Activated naive CD8-positive, alpha-beta T cell treated with anti-CD3 and anti-CD28 coated beads, Interleukin-2, amount 10 ng/mL, durations not matched to agents 7 days and 5 days (primary cell): Measurements from ENCODE around the gene WDR20. TPM values are rescaled to one million over a fixed set of nuclear protein-coding genes. Genes with fewer than 3 reads are reported as not detected.

Source experiments
- ATAC-seq: fragments of 150-1000 bp; cut with Tn5 transposase; one replicate; pipeline ENCODE4 v1.10.0; 2021; ENCODE audit warnings: low read depth, moderate library complexity
- POLR2A ChIA-PET: fragments of 350-600 bp; sonication (Branson Sonifier 250); formaldehyde crosslinking; loops from one replicate; lab custom pipeline; 2021; ENCODE audit warnings: antibody characterized with exemption; lab: Charles Lee
- DNase-seq: peaks from one replicate; pipeline ENCODE4 v3.0.0; 2021
- H3K27ac Mint-ChIP-seq: one replicate; pipeline ENCODE4 v1.8.0; 2022; ENCODE audit warnings: mild to moderate bottlenecking, mixed read lengths
- H3K27me3 Mint-ChIP-seq: one replicate; pipeline ENCODE4 v1.8.0; 2022; ENCODE audit warnings: mild to moderate bottlenecking, moderate library complexity, mixed read lengths
- H3K36me3 Mint-ChIP-seq: one replicate; pipeline ENCODE4 v1.8.0; 2021; ENCODE audit warnings: mild to moderate bottlenecking, mixed read lengths
- H3K4me1 Mint-ChIP-seq: one replicate; pipeline ENCODE4 v1.8.0; 2021; ENCODE audit warnings: mixed read lengths
- H3K4me3 Mint-ChIP-seq: one replicate; pipeline ENCODE4 v1.8.0; 2022; ENCODE audit warnings: mild to moderate bottlenecking, moderate library complexity, mixed read lengths
- H3K9me3 Mint-ChIP-seq: one replicate; pipeline ENCODE4 v1.8.0; 2021; ENCODE audit warnings: mixed read lengths
- total RNA-seq, 2 experiments: library from RNA; stranded (reverse); gene quantifications; one replicate each; pipeline ENCODE4 v1.2.3, GENCODE V29; 2021

WDR20 gene
- total RNA-seq, 2 experiments from 2014 or later, result 38.6 to 38.8 TPM

DNA sequence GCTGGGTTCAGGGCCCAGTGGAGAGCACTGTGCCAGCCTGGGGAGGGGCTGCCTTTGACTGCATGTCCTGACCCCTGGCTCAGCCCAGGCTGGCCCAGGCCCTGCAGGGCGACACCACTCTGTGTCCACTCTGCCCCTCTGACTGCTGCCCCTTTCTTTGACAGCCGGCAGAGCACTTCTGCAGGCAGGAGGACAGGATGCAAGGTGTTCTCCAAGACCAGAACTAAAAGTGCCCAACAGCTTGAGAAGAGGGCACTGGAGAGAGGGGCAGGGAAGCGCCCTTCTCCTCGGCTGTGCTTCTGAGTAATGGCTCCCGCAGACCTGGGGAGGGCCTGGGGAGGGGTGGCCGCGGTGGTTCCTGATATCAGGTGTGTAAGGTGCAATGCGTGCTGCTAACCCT is 72.7 kb downstream of the WDR20 start:
- H3K36me3 Mint-ChIP-seq, result peaks cover 12% of the 10 kb centered on the region
- ATAC-seq, result no peak
- no peak overlapping the region for H3K27ac Mint-ChIP-seq
- no peaks in the 10 kb centered on the region for H3K27me3 Mint-ChIP-seq
- no peaks in the 10 kb centered on the region for H3K9me3 Mint-ChIP-seq
- no peak overlapping the region for H3K4me3 Mint-ChIP-seq
- no peak for DNase-seq
- H3K4me1 Mint-ChIP-seq, result no peaks in the 10 kb centered on the region
- POLR2A ChIA-PET, result no interaction called here

DNA sequence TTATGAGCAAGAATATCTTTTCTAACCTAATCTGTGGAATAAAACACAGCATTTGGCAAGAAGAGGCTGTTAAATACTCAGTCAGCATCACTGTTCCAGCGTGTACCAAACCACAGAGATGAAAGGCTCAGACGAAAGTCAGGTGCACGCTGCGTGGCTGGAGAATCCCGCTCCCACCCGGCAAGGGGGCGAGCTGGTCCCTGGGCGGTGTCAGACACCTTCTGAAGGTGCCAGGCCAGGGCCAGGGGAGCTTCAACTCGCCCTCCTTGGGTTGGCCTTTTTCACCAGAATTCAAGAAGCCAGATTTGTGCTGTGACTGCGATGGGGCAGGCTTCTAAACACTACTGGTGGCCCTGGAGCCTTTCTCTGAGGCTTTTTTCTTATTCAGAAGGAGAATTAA is 73.1 kb downstream of the WDR20 start:
- H3K27ac Mint-ChIP-seq, result no peak overlapping the region
- no peak for ATAC-seq
- no peak overlapping the region for H3K4me3 Mint-ChIP-seq
- DNase-seq, result no peak
- POLR2A ChIA-PET, result interaction anchor here (0.6 kb wide), 1 partner anchor 342 kb away, joined by 7 read pairs; no protein-coding TSS in a partner anchor
- H3K4me1 Mint-ChIP-seq, result no peaks in the 10 kb centered on the region
- no peaks in the 10 kb centered on the region for H3K27me3 Mint-ChIP-seq
- H3K36me3 Mint-ChIP-seq, result peaks cover 12% of the 10 kb centered on the region
- no peaks in the 10 kb centered on the region for H3K9me3 Mint-ChIP-seq

DNA sequence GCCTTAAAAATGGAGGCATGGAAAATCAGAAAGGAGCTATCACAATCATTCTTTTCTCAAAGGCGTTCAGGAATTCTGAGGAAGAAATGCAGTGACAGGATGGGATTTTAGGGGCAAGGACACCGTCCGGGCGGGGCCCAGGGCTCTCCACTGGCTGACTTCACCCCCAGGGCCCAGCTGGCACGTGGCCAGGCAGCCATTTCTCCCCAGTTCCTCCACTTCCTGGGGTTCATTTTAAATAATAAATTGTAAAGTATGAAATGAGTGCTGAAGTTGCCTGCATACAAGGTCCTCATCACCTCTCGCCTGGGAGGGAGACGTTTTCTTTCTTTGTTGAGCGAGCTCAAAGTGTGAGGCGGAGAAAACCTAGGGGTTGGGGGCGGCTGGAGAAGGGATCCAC is 73.8 kb downstream of the WDR20 start:
- H3K36me3 Mint-ChIP-seq, result peaks cover 12% of the 10 kb centered on the region
- H3K27ac Mint-ChIP-seq, result no peak overlapping the region
- no peaks in the 10 kb centered on the region for H3K9me3 Mint-ChIP-seq
- POLR2A ChIA-PET, result interaction anchor here (0.6 kb wide), 1 partner anchor 341 kb away, joined by 7 read pairs; no protein-coding TSS in a partner anchor
- DNase-seq (no peak), ATAC-seq (no peak)
- no peaks in the 10 kb centered on the region for H3K4me1 Mint-ChIP-seq
- H3K27me3 Mint-ChIP-seq, result no peaks in the 10 kb centered on the region
- no peak overlapping the region for H3K4me3 Mint-ChIP-seq

DNA sequence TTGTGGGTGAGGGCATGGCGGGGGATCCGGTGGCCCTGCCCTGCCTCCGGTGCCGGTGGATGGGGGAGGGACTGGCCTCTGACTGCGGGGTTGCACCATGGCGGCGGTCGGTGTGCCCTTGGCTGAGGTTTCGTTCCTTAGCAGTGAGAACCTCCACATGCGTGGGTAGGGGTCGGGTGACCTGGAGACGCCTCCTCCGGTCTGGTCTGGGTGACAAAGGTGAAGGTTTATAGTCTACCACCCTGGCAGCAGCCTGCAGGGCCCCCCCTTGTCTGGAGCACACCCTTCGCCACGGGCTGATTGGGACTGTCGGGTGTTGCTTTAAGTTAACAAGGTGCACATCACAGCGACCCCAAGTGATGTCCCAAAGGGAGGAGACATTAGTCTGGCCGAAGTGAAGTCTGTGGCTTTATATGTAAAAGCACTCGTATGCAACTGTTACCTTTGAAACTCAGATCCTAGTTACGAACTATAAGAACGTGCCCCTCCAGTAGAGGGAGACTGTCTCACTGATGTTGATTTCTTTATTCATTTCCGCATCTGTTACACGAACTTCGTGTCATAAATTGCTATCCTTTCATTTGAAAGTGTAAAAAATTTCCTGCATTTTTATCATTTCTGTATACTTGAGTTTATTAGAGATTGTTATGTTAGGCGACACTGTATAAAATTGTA is 74.4 kb downstream of the WDR20 start:
- Mint-ChIP-seq H3K4me3 (no peak overlapping the region), H3K4me1 (no peaks in the 10 kb centered on the region), H3K27ac (no peak overlapping the region), H3K27me3 (no peaks in the 10 kb centered on the region), H3K36me3 (peaks cover 8% of the 10 kb centered on the region), H3K9me3 (no peaks in the 10 kb centered on the region)
- DNase-seq (no peak), ATAC-seq (no peak)
- POLR2A ChIA-PET, result no interaction called here

DNA sequence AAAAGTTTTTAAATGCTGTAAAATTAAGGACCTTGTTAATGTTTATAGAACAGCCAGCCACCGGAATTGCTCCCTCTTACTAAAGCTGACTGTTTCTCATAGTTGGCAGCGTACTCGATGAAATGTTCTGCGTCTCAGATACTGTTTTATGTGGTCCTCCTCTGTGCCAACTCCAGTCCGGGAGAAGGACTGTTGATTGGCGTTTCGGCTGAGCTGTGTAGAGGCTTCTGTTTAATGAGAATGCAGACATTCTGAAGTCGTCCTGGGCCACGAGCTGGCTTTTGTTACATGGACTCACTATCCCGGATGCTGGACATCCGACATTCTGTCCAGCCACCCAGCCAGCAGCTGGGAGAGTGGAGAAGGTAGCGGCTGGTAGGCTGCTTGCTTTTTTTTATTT is 75.4 kb downstream of the WDR20 start:
- Mint-ChIP-seq H3K27ac (no peak overlapping the region), H3K36me3 (peaks cover 2% of the 10 kb centered on the region), H3K27me3 (no peaks in the 10 kb centered on the region), H3K4me3 (no peak overlapping the region), H3K4me1 (no peaks in the 10 kb centered on the region), H3K9me3 (no peaks in the 10 kb centered on the region)
- no peak for DNase-seq
- POLR2A ChIA-PET, result no interaction called here
- ATAC-seq, result no peak

DNA sequence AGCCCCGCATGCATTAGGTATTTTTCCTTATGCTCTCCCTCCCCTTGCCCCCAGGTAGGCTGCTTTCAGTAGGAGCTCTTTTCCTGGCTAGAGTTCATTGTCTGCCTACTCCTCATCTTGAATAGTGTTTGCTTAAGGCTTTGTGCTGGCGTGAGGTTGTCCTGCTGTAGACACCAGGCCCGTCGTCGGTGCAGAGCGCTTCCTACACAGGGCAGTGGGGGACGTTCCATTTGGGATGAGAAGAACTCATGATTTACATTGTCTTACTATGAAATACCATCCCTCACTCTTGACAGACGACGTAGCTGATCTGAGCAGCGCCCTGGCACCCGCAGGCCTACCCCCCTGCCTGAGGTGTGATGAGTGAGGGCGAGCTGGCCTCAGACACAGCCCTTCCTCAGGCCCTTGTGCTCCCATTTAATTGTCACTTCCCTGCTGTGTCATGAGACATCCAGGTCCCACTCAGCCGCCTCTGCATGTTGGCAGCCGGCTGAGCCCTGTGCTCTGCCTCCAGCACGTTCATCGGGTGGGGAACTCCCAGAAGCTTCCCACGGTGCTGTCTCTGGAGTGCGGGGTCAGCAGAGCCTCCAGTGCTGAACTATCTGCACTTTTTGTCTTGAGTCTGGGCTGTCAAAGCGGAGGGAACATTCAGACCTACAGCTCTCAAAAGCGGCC is 76.0 kb downstream of the WDR20 start:
- H3K9me3 Mint-ChIP-seq, result no peaks in the 10 kb centered on the region
- no peaks in the 10 kb centered on the region for H3K27me3 Mint-ChIP-seq
- H3K36me3 Mint-ChIP-seq, result peaks cover 2% of the 10 kb centered on the region
- DNase-seq (no peak), ATAC-seq (no peak)
- POLR2A ChIA-PET, result no interaction called here
- H3K27ac Mint-ChIP-seq, result no peak overlapping the region
- no peak overlapping the region for H3K4me3 Mint-ChIP-seq
- no peaks in the 10 kb centered on the region for H3K4me1 Mint-ChIP-seq

DNA sequence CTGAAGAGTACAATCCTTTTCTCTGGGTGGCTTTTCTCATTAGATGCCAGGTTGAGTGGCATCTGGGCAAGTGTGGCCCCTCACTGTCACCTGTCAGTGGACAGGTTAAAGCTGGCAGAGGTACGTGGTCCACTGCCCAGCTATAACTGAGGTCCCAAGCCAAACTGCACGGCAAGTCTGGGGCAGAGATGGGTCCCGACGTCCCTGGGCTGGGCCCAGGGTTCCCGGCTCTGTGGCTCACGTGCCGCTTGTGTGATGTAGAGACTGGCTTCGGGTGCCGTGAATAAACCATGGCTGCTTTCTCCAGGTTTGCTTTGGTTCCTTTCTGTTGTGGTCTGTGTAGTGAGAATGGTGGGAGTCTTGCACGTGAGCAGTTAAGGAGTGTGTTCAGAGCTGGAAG is 77.7 kb downstream of the WDR20 start:
- H3K9me3 Mint-ChIP-seq, result no peaks in the 10 kb centered on the region
- H3K27me3 Mint-ChIP-seq, result no peaks in the 10 kb centered on the region
- H3K27ac Mint-ChIP-seq, result no peak overlapping the region
- H3K36me3 Mint-ChIP-seq, result peaks cover 2% of the 10 kb centered on the region
- ATAC-seq (no peak), DNase-seq (no peak)
- H3K4me1 Mint-ChIP-seq, result no peaks in the 10 kb centered on the region
- POLR2A ChIA-PET, result no interaction called here
- H3K4me3 Mint-ChIP-seq, result no peak overlapping the region

DNA sequence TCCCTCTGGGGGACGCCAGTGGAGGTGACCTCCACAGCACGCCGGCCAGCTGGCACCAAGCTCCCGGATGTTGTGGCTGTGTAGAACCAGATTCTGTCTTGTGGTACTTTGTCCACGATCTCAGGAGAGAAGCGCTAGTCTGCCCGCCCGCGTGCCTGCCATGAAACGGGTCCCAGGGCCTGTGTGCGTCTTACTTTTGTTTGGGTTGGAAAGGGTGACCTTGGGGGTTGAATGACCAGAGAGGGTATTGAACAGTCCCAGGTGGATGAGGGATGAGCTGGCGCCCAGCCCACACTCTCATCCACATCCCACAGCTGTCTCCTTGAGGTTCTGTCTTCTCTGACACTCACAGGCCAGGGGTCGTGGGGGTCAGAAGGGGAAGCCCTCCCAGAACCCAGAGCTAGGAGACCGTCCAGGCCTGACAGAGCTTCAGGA is 78.3 kb downstream of the WDR20 start:
- Mint-ChIP-seq H3K4me3 (no peak overlapping the region), H3K9me3 (no peaks in the 10 kb centered on the region), H3K27ac (no peak overlapping the region), H3K4me1 (no peaks in the 10 kb centered on the region), H3K36me3 (peaks cover 2% of the 10 kb centered on the region), H3K27me3 (no peaks in the 10 kb centered on the region)
- POLR2A ChIA-PET, result no interaction called here
- DNase-seq (no peak), ATAC-seq (no peak)

DNA sequence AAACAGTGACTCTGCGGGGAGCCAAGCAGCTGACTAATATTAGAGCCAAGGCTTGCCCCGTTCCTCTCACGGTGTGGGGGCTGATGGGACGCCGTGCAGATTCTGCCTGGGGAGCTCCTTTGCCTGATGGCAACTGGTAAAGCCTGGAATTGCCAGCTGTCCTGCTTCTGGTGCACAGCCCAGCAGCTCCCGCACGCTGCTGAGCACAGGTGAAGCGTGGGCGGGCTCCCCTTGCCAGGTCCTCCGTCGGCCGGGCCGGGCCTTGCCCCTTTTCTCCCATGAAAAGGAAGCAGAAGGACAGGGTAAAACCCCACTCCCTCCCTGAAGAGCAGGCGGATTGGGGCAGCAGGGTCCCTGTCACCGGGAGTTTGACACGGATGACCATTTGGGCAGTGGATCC is 79.0 kb downstream of the WDR20 start:
- Mint-ChIP-seq H3K27ac (no peak overlapping the region), H3K27me3 (no peaks in the 10 kb centered on the region), H3K9me3 (no peaks in the 10 kb centered on the region), H3K36me3 (peaks cover 2% of the 10 kb centered on the region), H3K4me1 (no peaks in the 10 kb centered on the region), H3K4me3 (no peak overlapping the region)
- no peak for DNase-seq
- POLR2A ChIA-PET, result no interaction called here
- ATAC-seq, result no peak

DNA sequence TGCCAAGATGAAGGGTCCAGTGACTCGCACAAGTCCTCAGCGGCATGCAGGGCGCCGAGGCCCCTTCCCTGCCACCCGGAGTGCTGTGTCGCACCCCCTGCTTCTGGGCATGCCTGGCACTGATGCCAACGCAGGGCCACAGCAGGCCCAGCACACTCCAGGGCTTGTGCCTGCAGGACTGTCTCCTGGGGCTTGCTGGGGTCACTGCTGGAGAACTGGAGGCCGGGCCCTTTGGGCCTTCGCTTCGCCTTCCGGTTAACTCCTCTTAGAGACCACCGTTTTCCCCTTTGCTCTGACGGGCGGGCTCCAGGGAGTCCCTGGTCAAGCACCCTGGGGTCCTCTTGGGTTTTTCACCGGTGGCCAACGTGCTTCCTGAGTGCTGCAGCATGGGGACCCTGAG is 79.6 kb downstream of the WDR20 start:
- no peak for DNase-seq
- Mint-ChIP-seq H3K27ac (no peak overlapping the region), H3K4me1 (no peaks in the 10 kb centered on the region), H3K4me3 (no peak overlapping the region), H3K36me3 (peaks cover 2% of the 10 kb centered on the region), H3K27me3 (no peaks in the 10 kb centered on the region), H3K9me3 (no peaks in the 10 kb centered on the region)
- no peak for ATAC-seq
- POLR2A ChIA-PET, result no interaction called here

DNA sequence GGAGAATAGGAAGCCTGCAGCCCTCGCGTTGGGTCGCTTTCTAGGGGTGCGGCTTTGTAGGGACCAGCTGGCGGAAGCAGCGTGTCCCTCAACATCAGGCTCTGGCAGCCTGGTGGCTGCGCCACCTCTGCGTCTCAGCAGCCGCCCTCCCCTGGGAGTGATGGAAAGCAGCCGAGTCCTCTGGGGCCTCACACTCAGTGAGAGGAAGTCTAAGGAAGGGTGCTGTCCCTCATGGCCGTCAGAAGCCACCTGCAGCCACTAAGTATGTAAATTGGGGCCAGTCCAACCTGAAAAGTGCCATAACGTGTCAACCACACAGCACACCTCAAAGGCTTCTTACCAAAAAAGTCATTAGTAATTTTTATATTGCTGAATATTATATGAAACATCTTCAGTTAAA is 80.3 kb downstream of the WDR20 start:
- POLR2A ChIA-PET, result no interaction called here
- H3K4me3 Mint-ChIP-seq, result no peak overlapping the region
- no peaks in the 10 kb centered on the region for H3K9me3 Mint-ChIP-seq
- ATAC-seq (no peak), DNase-seq (no peak)
- no peaks in the 10 kb centered on the region for H3K4me1 Mint-ChIP-seq
- H3K27me3 Mint-ChIP-seq, result no peaks in the 10 kb centered on the region
- peaks cover 2% of the 10 kb centered on the region for H3K36me3 Mint-ChIP-seq
- H3K27ac Mint-ChIP-seq, result no peak overlapping the region

DNA sequence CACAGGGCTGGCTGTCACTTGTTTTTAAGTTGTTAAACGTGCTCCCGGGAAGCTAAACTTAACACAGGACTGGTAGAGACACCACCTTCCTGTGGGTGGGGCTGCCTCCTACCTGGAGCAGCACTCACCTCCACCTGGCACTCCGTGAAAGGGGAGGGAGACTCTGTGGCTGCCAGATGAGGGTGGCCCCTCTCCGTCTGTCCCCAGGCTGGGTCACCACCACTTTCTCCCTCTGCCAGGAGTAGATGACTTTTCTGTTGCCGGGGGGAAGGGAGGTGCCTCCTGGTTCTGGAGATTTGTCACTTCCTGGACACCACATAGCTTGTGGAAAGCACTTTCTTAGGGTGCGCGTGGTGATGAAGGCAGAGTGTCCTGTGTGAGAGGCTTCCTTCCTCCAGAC is 81.3 kb downstream of the WDR20 start:
- H3K27me3 Mint-ChIP-seq, result no peaks in the 10 kb centered on the region
- POLR2A ChIA-PET, result no interaction called here

DNA sequence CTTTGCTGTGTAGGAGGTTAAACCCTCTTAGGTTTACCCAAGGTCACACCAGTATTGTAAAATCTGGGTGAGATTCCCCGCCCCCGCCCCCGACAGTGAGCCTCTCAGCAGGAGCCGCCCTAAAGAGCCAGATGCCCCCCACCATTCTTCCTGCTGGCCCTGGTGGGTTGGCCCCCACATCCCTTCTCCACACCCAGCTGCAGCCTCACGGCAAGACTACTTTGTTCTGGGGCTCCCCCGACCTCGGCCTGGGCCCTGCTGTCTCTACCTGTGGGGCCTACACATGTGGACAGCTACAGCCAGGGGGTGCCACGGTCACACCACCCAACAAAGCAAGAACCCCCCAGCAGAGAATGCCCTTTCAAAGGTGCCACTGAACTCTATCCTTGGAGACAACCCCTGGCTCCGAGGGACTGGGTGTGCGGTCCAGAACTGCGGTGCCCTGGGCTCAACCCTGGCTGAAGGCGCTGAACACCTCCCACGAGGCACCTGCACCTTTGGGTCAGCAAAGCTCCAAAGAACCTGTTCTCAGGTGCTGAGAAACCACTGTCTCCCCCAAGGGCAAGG is 82.4 kb downstream of the WDR20 start:
- POLR2A ChIA-PET, result no interaction called here
- Mint-ChIP-seq H3K4me3 (no peak overlapping the region), H3K9me3 (no peaks in the 10 kb centered on the region), H3K27me3 (no peaks in the 10 kb centered on the region), H3K27ac (no peak overlapping the region), H3K4me1 (no peaks in the 10 kb centered on the region), H3K36me3 (no peaks in the 10 kb centered on the region)
- no peak for ATAC-seq
- no peak for DNase-seq

More for the DNA sequence above, 81.3 kb downstream of the WDR20 start:
- Mint-ChIP-seq H3K36me3 (no peaks in the 10 kb centered on the region), H3K27ac (no peak overlapping the region), H3K4me3 (no peak overlapping the region), H3K4me1 (no peaks in the 10 kb centered on the region), H3K9me3 (no peaks in the 10 kb centered on the region)
- DNase-seq (no peak), ATAC-seq (no peak)

DNA sequence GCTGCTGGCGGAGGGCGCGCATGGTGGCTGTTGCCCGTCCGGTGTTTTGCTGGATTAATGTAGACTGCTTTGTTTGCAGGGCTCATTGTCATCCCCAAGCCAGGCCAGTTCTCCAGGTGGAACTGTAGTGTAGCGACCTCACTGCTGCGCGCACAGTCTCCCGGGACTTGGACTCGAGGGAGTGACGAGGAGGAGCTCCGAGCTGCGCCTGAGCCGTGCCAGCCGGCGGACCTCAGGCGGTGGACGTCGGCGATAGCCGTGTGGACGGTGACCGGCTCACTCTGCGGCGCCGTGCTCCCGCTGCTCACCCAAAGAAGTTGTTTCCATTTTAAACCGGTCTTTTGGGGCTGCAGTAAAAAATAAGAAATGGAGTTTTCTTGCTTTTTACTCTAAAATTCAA is 83.1 kb downstream of the WDR20 start:
- ATAC-seq (no peak), DNase-seq (no peak)
- no peak overlapping the region for H3K27ac Mint-ChIP-seq
- POLR2A ChIA-PET, result no interaction called here
- no peaks in the 10 kb centered on the region for H3K27me3 Mint-ChIP-seq
- H3K36me3 Mint-ChIP-seq, result no peaks in the 10 kb centered on the region
- H3K9me3 Mint-ChIP-seq, result no peaks in the 10 kb centered on the region
- H3K4me1 Mint-ChIP-seq, result no peaks in the 10 kb centered on the region
- H3K4me3 Mint-ChIP-seq, result no peak overlapping the region
